HG02571 (cell line): ENCODE data around the gene AGAP5.
"Not testable (repeated sequence)": the region's sequence is repeated elsewhere in the genome, so short reads cannot be mapped to it uniquely, and the experiment has no call there.

Experiments used
- ATAC-seq: cut with Tn5 transposase; IDR thresholded peaks from one replicate; pipeline ENCODE4 v1.9.1; 2021; ENCODE audit warnings: mild to moderate bottlenecking, moderate library complexity; ENCODE audit not compliant: unreplicated experiment

Gene AGAP5

GRCh38 chr10:73697675-73698159, at the start of gene AGAP5:
TSS of gene AGAP5 (minus strand) at chr10:73698109. CDS start at chr10:73697755, 354 bp downstream.
- ATAC-seq = not testable (repeated sequence)

GRCh38 chr10:73746721-73747120, 48.8 kb upstream of the AGAP5 start:
- no peak for ATAC-seq

- ATAC-seq = peak; percentile 18
Measured at GRCh38 chr10:73744664-73744975, 46.7 kb upstream of the AGAP5 start.

- ATAC-seq = peak; percentile 85
Measured at GRCh38 chr10:73743905-73744663, 46.2 kb upstream of the AGAP5 start, which contains the start of gene SEC24C. TSS of gene SEC24C (plus strand) at chr10:73744372. CDS start at chr10:73746833, 2,461 bp downstream.

- no peak for ATAC-seq
Measured at GRCh38 chr10:73743327-73743904, 45.5 kb upstream of the AGAP5 start.

GRCh38 chr10:73742454-73742734, 44.5 kb upstream of the AGAP5 start:
- ATAC-seq = no peak

GRCh38 chr10:73740501-73741254, 42.8 kb upstream of the AGAP5 start:
- ATAC-seq = not testable (repeated sequence)

GRCh38 chr10:73734796-73735305, 36.9 kb upstream of the AGAP5 start:
- ATAC-seq = no peak

GRCh38 chr10:73734028-73734720, 36.3 kb upstream of the AGAP5 start:
- no peak for ATAC-seq

- no peak for ATAC-seq
Measured at GRCh38 chr10:73732931-73733623, 35.2 kb upstream of the AGAP5 start.

- no peak for ATAC-seq
Measured at GRCh38 chr10:73732426-73732825, 34.5 kb upstream of the AGAP5 start.

GRCh38 chr10:73731588-73732375, 33.9 kb upstream of the AGAP5 start:
- ATAC-seq = no peak

- ATAC-seq = peak; percentile 84
Measured at GRCh38 chr10:73730153-73730906, 32.4 kb upstream of the AGAP5 start.

GRCh38 chr10:73729781-73730152, 31.9 kb upstream of the AGAP5 start:
- ATAC-seq = not testable (repeated sequence)

- no peak for ATAC-seq
Measured at GRCh38 chr10:73723516-73723915, 25.6 kb upstream of the AGAP5 start.

GRCh38 chr10:73720561-73720960, 22.7 kb upstream of the AGAP5 start:
- ATAC-seq = not testable (repeated sequence)

GRCh38 chr10:73717556-73717955, 19.6 kb upstream of the AGAP5 start:
- ATAC-seq = no peak

- no peak for ATAC-seq
Measured at GRCh38 chr10:73716251-73716650, 18.3 kb upstream of the AGAP5 start.
